NCI-H69 (cell line): ENCODE data around the gene CARNS1.

Source experiments
- DNase-seq: peaks from one replicate; lab custom pipeline; 2025; lab: John Stamatoyannopoulos, UW

Gene CARNS1

DNA sequence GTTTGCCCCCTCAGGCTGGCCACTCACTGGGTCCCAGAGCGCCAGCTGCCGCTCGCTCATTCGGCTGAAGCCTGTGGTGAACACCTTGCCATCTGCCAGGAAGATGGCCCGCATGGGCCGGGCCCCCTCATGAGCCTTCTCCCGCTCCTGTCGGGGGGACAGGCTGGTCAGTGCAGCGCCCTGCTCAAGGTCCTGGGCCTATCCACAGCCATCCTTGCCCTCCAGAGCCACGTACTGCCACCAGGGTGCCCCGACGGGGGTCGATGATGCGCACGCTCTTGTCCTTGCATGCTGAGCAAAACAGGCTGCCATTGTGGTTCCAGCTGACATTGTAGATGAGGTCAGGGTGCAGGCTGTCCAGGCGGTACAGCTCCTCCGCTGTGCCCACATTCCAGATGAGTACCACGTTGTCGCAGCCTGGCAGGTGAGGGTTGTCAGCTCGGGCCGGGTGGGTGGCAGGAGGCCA, 25.7 kb downstream of the CARNS1 start:
- no peak for DNase-seq

DNA sequence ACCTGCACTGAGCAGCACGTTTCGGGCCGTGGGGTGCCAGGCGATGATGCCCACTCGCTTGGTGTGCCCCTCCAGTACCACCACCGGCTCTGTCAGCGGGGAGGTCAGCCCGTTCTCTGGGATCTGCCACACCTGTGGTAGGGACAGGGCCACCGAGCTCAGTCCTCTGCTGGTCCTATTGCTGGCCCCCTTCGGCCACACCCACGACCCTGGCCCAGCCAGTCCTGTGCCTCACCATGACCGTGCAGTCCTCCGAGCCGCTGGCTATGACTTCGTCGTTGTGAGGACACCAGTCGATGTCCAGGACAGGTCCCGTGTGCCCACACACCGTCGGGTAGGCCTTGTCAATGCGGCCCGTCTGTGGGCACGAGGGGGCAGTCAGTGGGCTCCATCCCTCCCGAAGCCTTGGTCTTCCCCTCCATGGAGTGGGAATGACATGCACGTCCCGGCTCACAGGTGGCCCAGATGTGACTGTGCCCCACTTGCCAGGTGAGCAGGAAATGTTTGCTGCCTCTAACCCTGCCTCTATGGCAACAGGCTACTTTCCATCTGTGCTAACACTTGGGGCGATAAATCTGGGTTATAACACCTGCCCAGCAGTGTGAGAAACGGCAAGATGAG, 26.4 kb downstream of the CARNS1 start:
- DNase-seq: no peak

GRCh38 chr11:67442504-67443404, 27.3 kb downstream of the CARNS1 start:
- peak; percentile 40 for DNase-seq

DNA sequence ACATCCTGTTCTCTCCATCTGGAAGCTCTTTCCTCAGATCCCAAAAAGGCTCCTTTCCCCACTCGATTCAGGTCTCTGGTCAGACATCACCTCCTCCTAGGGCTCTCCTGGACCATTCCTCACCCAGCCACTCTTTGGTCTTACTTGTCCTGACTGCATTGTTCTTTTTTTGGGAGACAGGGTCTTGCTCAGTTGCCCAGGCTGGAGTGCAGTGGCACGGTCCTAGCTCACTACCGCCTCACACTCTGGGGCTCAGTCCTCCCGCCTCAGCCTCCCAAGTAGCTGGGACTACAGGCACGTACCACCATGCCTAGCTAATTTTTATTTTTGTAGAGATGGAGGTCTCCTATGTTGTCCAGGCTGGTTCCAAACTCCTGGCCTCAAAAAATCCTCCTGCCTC, 30.0 kb downstream of the CARNS1 start:
- DNase-seq: no peak

DNA sequence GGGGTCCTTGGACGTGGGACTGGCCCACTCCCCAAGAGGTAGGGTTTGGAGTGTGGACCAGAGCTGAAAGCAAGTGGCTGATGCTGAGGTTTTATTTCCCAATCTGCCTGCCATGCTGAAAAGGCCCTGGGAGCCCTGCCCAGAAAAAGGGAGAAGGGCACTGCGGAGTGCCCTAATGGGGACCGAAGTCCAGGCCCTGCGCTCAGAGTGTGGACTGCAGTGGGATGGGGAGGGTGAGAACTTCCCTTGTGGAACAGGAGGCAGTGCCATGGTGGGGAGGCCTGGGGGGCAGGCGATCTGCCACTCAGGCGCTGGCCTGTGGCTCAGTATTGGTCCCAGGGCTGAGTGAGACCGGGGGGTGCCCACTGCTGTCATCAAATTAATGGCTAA, 32.7 kb downstream of the CARNS1 start:
- DNase-seq: no peak

DNA sequence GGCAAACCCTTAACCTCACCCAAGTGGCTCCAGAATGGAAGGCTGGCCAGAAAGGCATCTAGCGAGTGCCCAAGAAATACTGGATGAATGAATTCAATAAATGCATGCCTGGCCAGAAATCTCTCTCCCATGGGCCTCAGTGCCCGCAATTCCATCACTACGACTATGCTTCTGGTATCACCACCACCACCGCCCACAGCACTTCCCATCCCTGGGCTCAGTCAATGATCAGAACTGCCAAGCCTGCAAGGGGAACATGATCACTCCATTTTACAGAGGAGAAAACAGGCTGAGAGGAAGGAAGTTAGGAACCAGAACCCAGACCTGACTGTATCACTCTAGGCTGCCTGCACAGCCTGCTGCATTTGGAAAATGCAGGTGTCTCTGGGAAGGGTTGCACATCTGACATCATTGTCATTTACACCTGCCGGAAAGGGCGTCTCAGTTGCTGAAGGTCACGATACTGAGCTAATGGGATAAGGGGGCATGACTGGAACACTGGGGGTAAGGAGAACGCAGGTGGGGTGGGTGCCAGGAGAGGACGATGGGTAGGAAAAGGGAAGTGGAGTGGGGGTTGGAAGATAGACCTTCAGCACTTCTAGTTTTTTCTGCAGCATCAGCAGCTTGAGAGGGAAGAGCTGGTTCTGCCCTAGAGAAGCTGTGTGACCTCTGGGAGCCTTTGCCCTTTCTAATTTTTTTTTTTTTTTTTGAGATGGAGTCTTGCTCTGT, 33.8 kb downstream of the CARNS1 start:
- no peak for DNase-seq

- DNase-seq: no peak
These were observed 35.5 kb downstream of the CARNS1 start for GRCh38 chr11:67450796-67451657.

- DNase-seq: no peak
These were observed 36.1 kb downstream of the CARNS1 start for GRCh38 chr11:67451658-67451976.

DNA sequence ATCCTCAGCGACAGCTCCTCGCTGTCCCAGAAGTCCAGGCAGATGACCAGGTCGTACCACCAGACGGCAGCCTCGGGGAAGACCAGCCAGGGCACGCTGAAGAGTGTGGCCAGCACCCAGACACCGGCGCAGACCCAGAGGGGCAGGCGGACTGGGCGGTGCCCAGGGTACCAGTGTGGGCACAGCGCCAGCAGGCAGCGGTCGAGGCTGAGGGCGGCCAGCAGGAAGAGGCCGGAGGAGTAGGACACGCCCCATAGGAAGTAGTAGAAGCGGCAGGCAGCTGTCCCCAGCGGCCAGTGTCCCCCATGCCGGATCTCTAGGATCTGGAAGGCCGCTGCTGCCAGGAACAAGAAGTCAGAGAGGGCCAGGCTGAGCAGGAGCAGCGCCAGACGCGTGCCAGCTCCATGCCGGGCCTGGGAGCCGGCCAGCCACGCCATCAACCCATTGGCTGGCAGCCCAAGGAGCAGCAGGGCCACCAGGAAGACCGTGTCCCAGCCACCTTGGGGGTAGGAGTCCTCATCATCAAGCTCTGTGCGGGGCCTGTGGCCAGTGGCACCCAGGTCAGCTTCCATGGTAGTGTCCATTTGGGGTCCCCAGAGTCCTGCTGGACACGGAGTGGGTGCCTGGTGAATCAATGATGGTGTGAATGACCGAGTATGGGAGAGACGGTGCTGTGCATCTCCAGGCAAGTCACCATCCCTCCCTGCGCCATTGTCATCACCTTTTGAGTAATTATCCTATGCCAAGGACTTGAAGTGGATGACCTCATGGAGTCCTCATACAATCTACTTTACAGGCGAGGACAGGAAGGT, 36.9 kb downstream of the CARNS1 start, which contains the start of gene GPR152:
TSS of gene GPR152 (minus strand) at position 589 of the 812 bp plus-strand sequence. CDS start at position 584, 5 bp downstream.
- DNase-seq: peak; percentile 68

- no peak for DNase-seq
These were observed 38.6 kb downstream of the CARNS1 start for GRCh38 chr11:67453816-67454732.

- no peak for DNase-seq
These were observed 39.6 kb downstream of the CARNS1 start, which contains the start of gene CABP4 for GRCh38 chr11:67455054-67455453. TSS of gene CABP4 (plus strand) at chr11:67455354. CDS start at chr11:67455424, 70 bp downstream.

DNA sequence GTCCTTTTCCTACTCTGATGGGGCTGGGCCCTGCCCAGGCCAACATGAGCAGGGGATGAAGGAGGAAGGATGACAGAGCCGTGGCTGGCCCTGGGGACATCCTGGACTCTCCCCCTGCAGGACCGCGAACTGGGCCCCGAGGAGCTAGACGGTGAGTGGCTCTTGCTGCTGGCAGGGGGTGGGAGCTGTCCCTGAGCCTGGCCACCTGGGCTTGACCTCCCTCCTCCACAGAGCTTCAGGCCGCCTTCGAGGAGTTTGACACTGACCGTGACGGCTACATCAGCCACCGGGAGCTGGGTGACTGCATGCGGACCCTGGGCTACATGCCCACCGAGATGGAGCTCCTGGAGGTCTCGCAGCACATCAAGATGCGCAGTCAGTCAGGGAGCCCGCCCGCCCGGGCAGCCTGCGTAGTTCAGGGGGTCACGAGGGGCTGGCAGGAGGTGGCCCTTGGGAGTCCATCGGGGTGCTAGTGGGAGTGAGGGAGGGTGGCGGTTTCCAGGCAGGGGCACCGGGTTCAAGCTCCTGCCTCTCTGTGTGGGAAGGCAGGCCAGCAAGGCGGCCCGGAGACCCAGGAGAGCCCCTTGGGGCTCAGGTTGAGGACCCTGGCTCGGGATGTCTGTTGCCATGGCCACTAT, 40.7 kb downstream of the CARNS1 start:
- DNase-seq: no peak

DNA sequence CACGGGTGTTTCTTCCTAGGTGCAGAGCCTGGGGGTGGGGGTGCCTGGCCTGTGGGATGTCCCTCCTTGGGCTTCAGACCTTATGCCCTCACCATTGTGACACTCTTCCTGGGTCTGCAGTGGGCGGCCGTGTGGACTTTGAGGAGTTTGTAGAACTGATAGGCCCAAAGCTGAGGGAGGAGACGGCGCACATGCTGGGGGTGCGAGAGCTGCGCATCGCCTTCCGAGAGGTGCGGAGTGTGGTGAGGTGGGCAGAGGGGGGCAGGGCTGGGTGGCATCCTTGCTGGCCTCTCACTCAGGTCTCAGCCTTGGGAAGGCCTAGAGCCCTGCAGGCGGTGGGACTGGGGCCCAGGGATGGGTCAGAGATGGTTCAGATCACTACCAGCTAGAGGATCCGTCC, 42.0 kb downstream of the CARNS1 start:
- no peak for DNase-seq

DNA sequence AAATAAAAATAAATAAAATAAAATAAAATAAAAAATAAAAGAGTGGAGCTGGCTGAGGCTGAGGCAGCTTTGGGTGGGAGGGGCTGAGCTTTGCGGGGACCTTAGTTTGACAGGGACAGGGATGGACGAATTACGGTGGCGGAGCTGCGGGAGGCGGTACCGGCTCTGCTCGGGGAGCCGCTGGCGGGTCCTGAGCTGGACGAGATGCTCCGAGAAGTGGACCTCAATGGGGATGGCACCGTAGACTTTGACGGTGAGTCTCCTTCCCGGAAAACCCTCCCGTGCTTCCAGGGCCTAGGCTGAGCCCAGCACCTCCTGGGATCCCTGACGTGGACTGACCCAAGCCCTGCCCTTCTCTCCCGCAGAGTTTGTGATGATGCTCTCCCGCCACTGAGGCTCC, 42.8 kb downstream of the CARNS1 start:
- no peak for DNase-seq

- DNase-seq: no peak
These were observed 47.7 kb downstream of the CARNS1 start for GRCh38 chr11:67463186-67463585.

- DNase-seq: no peak
These were observed 48.4 kb downstream of the CARNS1 start for GRCh38 chr11:67463680-67464410.

DNA sequence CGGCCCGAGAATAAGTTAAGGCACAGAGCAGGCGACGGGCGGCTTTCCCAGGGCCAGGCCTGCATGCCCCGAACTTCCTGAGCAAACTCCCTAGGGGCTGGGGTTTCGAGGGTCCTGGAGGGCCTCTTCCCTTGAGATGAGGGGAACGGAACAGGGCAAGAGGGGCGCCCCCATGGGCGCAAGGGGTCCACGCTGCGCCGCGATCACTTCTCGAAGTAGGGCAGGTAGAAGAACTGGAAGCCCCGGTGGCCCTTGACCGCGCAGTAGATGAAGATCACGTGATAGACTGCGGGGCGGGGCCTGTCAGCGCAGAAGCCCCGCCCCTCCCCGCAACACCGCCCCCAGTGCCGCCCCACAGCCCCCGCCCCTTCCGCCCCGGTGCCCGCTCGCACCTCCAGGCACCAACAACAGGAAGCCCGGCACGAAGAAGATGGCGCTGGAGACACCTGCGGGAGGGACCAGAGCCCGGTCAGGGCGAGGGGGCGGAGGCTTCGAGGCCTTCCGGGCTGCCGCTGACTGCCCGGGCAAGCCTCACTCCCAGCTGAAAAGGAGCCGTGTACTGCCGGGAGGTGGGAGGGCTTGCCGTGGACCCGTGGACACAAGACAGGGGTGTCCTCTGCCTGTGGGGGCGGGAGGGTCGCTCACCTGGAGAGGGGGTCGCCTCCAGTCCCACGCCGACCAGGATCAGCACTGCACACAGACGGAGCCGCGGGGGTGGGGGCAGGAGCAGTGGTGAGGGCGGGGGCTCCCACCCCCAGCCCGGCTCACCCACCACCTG, 49.1 kb downstream of the CARNS1 start:
- peak; percentile 95 for DNase-seq

DNA sequence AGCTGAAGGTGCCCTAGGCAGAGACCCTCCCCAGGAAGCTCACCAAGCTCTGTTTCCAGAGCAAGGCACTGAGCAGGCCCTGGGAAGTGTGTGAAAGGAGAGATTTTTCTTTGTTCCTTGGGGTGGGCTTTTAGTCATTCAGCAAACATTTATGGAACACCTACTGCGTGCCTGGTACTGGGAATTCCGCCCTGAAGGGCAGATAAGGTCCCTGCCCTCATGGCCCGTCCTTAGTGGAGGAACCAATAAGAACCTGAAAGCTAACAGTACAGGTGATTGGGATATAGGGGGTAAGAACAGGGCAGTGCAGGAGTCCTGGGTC, 49.7 kb downstream of the CARNS1 start:
- no peak for DNase-seq
